HG03159 (cell line): ENCODE data around the gene ELL.

ENCODE experiments used
- ATAC-seq: cut with Tn5 transposase; IDR thresholded peaks from one replicate; pipeline ENCODE4 v1.9.1; 2021; ENCODE audit warnings: mild to moderate bottlenecking, moderate library complexity; ENCODE audit not compliant: unreplicated experiment

Gene ELL

DNA sequence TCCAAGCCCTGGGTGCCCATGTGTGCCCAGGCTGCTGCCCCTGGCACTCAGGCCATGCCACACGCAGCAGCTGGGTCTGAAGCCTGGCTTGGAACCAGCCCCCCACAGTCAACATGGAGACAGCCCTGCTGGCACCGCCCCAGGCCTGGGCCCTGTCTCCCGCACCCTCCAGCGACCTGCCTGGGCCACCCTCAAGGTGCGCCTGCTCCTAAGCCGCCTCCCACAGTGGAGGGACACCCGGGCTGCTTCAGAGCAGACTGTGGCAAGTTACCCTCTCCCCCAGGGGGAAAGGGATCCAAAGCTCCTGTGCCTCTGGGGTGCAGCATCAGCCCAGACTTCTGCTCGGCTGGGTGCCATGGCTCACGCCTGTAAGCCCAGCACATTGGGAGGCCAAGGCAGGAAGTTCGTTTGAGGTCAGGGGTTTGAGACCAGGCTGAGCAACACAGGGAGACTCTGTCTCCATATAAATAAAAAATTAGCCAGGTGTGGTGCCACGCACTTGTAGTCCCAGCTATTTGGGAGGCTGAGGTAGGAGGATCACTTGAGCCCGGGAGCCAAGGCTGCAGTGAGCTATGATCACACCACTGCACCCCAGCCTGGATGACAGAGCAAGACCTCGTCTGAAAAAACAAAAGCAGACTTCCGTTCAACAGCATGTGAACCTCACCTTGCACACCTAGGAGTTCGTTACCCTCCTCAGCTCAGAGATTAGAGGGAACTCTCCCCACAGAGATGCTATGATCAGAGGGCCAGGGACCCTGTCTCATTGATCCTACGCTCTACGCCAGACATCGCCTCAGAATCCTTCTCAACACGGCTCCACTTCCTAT, 15.6 kb downstream of the ELL start:
- ATAC-seq, result no peak

- no peak for ATAC-seq
Observed at GRCh38 chr19:18504886-18505610, 16.8 kb downstream of the ELL start.

DNA sequence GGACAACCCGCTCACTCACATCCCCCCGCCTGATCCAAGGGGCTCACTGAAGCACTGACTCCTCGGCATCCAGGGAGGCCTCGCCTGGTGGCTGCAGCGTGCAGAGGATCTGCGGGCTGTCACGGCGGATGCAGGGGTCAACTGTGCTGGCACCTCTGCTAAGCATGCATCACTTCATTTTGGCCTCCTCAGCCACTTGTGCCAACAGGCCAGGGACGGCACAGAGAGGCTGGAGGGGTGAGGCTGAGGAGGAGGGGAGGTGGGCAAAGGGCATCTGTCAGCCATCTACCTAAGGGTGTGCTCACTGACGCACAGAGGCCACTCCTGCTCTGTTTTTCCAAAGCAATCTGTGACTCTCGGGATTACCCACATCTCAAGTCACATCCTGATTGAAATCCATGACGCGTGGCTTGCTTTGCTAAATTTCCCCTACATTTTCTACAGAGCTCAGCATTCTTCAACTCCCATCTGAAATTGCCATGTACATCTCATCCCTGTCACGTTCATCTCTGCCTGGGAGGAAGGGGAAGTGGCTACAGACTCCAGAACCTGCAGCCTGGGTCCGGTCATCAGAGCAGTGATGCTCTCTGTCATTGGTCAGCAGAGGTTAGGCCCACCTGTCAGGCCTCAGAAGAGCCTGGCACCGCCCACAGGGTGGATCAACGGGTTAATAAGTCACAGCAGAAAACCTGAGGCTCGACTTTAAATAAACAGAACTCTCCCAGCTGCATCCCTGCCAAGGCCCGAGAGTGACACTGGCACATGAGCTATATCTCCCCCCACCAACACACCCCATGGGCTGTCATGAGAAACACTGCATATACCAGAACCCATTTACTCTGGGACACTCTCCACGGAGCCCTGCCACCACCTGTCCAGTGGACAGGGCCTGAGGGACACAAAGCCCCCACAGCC, 17.6 kb downstream of the ELL start:
- no peak for ATAC-seq

DNA sequence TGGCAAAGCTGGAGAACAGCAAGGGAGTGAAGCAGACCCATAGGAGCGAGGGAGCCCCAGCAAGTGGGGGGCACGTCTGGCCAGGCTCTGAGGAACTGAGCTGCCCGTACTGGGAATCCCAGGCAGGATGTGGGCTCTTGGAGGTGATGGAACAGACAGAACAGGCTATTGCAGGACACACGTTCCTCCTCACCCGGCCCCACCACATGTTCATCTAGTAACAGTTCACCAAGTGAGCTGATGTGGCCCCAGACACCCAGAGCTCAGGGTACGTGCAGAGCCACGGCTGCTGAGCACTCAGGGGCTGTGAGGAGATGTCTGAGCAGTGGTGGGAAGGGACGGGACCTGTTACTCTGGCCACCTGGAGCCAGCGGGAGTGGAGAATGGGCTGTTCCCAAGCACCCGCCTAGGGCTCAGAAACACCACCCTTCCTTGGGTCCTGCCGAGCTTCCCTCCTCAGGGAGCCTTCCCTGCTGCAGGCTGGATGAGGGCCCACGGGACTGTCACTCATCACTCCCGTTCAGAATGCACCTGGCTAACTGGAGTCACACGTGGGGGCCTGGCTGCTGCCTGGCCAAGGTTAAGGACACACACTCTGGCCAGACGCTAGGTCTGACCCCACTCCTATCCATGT, 18.4 kb downstream of the ELL start:
- no peak for ATAC-seq

GRCh38 chr19:18502638-18503294, 19.1 kb downstream of the ELL start:
- no peak for ATAC-seq

DNA sequence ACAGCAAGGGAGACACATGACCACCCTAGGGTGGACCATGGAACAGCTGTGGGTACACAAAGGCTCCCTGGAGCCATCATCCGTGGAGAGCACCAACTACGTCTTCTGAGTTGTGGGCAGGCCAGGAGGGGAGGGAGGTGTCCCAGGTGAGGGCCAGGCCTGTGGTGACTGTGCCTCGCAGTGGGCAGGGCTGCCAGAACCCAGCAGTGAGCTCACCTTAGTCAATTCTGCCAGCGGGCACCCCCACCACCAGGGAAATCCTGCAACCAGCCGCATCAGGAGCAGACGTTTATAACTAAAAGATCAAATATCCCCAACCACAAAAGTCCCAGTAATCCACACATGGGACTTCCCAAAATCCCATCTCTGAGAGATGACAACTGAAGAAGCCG, 19.6 kb downstream of the ELL start:
- no peak for ATAC-seq

GRCh38 chr19:18501832-18502231, 20.0 kb downstream of the ELL start:
- ATAC-seq, result no peak

GRCh38 chr19:18501351-18501750, 20.5 kb downstream of the ELL start:
- ATAC-seq, result no peak

DNA sequence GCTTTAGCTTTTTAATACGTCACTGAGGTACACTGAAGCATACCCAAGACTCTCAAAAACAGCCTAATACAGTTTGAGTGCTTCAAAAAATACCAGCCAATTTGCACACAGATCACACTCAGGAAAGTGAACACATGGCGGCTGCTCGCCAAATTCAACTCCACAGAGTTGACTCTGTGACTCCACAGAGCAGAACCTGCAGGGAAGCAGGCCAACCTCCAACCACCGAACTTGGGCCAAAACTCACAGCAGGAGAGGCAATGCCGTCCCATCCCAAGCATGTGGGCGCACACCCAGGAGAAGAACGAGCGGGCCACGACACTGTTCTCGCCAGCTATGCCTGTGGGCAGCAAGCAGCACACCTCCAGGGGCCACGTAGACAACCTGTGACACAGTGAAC, 21.1 kb downstream of the ELL start:
- no peak for ATAC-seq

DNA sequence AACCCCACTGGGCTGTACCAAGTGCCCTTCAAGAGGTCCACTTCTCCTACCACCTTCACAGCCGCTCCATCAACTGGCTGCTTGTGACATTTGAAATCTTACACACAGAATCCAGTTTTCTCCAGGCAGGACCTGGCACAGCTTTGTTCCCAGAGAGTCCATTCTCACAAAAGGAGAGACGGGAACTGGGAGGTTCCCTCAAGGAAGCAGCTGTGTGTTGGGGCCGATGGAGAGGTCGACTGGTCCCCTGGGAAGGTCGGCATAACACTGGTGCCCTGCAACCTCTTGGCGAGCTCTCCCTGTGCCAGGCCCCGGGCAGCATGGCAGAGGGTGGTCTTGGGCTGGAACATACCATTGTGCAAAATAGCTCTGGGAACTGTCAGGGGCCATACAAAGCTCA, 21.5 kb downstream of the ELL start:
- no peak for ATAC-seq

DNA sequence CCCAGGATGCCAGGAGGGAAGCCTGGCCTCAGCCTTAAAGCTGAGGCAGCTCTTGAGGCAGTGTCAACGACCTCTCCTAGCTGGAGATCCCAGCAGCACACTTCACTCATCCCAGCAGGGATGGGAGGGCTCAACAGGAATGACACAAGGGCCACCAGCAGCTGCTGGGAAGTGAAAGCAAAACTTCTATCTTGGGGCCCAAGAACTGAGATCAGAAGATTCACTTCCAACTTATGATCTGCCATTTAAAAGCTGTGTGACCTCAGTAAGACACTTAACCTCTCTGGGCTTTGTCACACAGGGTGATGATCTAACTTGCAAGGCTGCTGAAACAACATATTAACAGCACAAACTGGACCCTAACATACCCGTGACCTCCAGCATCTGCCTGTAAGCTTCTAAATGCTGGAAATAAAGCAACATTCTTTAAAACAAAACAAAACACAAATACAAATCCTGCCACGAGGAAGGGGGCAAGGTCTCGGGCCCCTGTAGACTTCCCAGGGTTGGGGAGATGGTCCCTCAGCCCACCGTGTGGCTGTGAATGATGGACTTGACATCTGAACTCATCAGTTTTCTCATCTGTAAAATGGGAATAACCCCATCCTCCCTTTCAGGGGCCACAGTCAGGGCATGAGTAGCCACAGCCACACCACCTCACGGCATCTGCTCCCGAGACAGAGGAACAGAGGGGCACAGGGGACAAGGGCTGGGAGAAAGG, 22.7 kb downstream of the ELL start:
- ATAC-seq, result no peak

- no peak for ATAC-seq
Observed at GRCh38 chr19:18496980-18497256, 25.0 kb downstream of the ELL start.

DNA sequence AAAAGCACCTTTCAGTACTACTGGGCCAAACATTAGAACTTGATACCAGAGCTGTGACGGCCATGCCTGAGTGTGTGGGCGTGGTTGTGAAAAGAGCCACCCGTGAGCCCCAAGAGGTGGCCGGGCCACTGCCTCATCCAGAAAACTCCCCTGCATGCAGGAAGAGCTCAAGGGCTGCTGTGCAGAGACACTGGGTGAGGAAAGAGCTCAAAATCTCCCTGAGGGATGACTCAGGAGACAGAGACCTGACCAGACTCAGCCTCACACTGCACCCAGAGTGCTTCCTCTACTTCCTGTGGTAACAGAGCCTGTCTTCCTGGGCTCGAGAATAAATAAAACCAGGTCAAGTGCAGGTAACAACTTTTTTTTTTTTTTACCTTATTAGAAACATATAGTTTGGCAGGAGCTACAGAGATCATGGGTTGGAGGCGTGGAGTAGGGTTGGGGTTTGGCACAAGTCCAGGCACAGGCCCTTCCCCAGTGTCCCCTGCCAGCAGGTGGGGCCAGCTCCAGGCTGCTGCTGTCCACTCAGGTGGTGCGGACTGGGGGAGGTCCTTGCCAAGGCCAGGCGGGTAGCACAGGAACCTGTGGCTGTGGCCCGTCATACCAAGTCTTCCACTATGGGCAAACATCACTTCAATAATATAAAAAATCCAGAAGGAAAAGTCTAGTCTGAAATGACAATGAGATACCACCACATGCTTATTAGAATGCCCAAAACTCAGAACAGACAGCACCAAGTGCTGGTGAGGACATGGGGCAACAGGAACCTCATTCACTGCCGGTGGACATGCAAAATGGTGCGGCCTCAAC, 25.5 kb downstream of the ELL start:
- no peak for ATAC-seq

DNA sequence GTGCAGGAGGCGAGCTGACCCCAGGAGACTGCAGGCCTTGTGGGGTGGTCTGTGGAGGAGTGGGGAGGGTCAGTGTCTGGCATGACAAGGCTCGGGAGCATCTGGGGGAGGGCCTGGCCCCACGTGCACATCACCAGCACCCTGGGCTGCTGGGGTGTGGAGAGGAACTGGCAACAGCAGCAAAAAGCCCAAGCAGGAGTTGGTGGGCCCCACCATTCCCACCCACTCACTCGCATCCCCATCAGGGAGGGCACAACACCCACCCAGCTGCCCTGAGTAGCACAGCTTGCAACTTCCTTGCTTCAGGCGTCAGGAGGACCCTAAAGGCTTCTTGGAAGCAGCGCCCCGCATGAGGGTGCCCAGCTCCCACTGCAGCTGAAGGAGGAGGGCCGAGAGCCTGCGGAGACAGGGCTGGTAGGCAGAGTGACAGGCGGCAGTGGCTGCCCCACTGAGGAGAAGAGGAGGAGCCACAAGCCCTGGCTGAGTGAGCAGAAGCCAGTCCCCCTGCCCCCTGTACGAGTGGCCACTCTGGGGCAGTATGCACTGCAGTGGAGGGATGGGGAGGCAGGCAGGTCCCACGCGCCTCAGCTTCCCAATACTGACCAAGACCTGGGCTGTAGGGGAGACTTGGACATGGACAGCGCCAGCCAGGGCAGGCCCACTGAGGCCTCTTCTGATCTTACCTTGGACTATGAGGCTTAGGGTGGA, 26.5 kb downstream of the ELL start:
- ATAC-seq, result no peak

GRCh38 chr19:18494267-18494607, 27.6 kb downstream of the ELL start:
- no peak for ATAC-seq

DNA sequence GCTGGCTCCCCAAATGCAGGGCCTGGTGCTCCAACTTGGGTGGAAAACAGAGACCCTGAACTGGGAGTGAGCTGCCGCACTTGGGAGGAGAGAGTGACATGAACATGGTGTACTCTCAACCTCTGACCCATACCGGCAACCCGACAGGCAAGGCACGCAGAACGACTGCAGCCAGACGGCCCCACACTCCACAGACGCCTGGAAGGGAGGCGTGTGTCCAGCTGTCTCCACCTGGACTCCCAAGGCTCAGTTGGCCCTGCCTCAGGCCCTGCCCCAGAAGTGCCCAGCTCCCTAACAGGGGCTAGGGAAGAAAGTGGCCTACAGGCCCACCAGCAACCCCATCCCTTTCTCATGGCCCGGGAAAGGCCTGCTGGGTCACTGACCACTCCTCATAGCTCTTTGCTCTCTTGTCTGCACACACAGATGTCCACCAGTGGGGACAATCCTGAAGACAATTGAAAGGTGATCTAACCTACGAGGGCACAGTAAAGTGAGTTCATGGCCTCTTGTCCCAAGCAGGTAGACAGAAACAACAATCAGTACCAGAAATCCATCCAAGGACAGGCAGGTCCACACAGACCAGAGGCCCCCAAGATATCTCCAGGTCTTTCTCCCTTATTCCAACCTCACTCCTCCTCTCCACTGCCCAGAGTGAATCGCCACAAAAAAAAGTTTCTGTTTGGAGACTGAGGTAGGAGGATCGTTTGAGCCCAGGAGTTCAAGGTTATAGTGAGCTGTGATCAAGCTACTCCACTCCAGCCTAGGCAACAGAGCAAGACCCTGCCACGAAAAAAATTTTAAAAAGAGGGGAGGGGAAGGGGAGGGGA, 28.2 kb downstream of the ELL start:
- no peak for ATAC-seq

GRCh38 chr19:18491995-18492953, 29.6 kb downstream of the ELL start:
- no peak for ATAC-seq
